Measurements from ENCODE around the gene FOXR1. TPM values are rescaled to one million over a fixed set of nuclear protein-coding genes. Genes with fewer than 3 reads are reported as not detected.
"Not testable (repeated sequence)": the region's sequence is repeated elsewhere in the genome, so short reads cannot be mapped to it uniquely, and the experiment has no call there.

FOXR1 gene
- polyA plus RNA-seq, 1 donor from 2014 or later, result not detected

DNA sequence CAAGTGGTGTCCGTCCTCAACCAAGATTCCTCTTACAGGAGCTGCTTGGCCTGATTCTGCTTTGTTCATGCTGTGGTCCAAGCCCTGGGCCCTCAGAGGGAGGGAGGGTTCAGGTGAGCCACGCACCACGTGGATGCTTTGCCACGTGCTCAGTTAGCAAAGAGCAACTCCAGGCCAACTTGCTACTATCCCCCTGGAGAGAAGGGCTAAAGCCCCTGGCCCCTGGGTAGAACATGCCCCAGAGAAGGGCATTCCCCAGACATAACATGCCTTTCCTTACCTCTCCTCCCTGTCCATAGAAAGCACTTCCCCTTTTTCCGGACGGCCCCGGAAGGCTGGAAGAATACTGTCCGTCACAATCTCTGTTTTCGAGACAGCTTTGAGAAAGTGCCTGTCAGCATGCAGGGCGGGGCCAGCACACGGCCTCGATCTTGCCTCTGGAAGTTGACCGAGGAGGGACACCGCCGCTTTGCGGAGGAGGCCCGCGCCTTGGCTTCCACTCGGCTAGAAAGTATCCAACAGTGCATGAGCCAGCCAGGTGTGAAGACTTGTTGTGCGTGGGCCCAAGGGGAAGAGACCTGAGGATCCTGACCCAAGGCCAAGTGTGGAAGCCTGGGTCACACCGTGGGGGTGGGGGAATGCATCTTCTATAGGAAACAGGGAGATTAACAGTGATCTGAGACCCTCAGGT, 8.8 kb downstream of the FOXR1 start:
- Histone ChIP-seq H3F3A (ENCODE audit: insufficient read depth, low read length, poor library complexity, severe bottlenecking) (no peaks in the 10 kb centered on the region), H3K79me2 (replicated peaks; ENCODE audit: insufficient read depth, low read length) (no peaks in the 10 kb centered on the region), H4K20me1 (ENCODE audit: insufficient read depth) (no peaks in the 10 kb centered on the region), H3K4me2 (ENCODE audit: low read length) (no peak overlapping the region), H3K9me2 (ENCODE audit: insufficient read depth, low read length) (no peaks in the 10 kb centered on the region), H3K36me3 (ENCODE audit: insufficient read depth, low read length) (no peaks in the 10 kb centered on the region), H3K4me3 (ENCODE audit: low read length) (no peak overlapping the region), H3K27me3 (ENCODE audit: insufficient read depth, low read depth, low read length) (no peaks in the 10 kb centered on the region), H2AFZ (ENCODE audit: low read depth, low read length) (no peak overlapping the region), H3K9ac (ENCODE audit: low read length) (no peak overlapping the region), H3K9me3 (ENCODE audit: low read length) (no peaks in the 10 kb centered on the region), H3K27ac (ENCODE audit: low read length) (no peak overlapping the region)
- TF ChIP-seq POLR2AphosphoS5 (IDR thresholded peaks at IDR 0.05), result no peak
- no peak for TF ChIP-seq SMC3 (conservative IDR thresholded peaks at IDR 0.05; ENCODE audit: poor library complexity)
- no peak for TF ChIP-seq EP300 (conservative IDR thresholded peaks at IDR 0.05; ENCODE audit: poor library complexity, severe bottlenecking)
- no peak for TF ChIP-seq EZH2 (IDR thresholded peaks at IDR 0.05; ENCODE audit: borderline replicate concordance, insufficient read depth, low read length, poor library complexity, severe bottlenecking)
- TF ChIP-seq TAF1 (IDR thresholded peaks at IDR 0.05; ENCODE audit: low read depth), result no peak

DNA sequence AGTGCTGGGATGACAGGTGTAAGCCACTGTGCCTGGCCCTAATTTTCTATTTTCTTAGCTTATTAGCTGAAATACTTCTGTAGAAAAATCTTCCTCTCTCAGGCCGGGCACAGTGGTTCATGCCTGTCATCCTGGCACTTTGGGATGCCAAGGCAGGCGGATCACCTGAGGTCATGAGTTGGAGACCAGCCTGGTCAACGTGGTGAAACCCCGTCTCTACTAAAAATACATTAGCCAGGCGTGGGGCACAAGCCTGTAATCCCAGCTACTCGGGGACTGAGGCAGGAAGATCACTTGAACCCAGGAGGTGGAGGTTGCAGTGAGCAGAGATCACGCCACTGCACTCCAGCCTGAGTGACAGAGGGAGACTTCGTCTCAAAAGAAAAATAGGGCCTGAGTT, 12.8 kb downstream of the FOXR1 start:
- H3K9me3 ChIP-seq (ENCODE audit: low read length); H3K36me3 ChIP-seq (ENCODE audit: insufficient read depth, low read length); H4K20me1 ChIP-seq (ENCODE audit: insufficient read depth); H3K27ac ChIP-seq (ENCODE audit: low read length); H3K4me2 ChIP-seq (ENCODE audit: low read length); H3K79me2 ChIP-seq (replicated peaks; ENCODE audit: insufficient read depth, low read length); H3K9ac ChIP-seq (ENCODE audit: low read length); H3F3A ChIP-seq (ENCODE audit: insufficient read depth, low read length, poor library complexity, severe bottlenecking); H3K27me3 ChIP-seq (ENCODE audit: insufficient read depth, low read depth, low read length); H2AFZ ChIP-seq (ENCODE audit: low read depth, low read length); H3K4me3 ChIP-seq (ENCODE audit: low read length); H3K9me2 ChIP-seq (ENCODE audit: insufficient read depth, low read length): not testable (repeated sequence)

DNA sequence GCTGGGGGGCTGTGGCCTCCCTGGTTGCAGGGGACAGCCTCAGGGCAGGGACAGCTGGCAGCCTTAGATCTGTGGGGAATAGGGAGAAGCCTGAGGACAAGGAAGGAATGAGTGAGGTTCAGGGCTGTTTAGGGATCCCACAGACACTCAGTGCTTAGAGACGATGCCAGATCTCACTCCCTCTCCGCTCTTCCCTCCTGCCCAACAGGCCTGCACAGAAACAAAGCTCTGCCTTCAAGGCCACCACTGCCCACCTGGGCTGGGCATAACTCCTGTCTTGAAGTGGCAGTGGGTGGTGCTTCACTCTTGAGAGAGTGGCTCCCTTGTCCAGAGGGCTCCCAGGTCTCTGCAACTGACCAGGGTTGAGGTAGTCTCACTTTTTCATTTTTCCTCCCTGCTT, 13.3 kb downstream of the FOXR1 start:
- no peaks in the 10 kb centered on the region for H3K9me2 ChIP-seq (ENCODE audit: insufficient read depth, low read length)
- no peaks in the 10 kb centered on the region for H4K20me1 ChIP-seq (ENCODE audit: insufficient read depth)
- H3K4me3 ChIP-seq (ENCODE audit: low read length), result no peak overlapping the region
- H3K9me3 ChIP-seq (ENCODE audit: low read length), result no peaks in the 10 kb centered on the region
- no peaks in the 10 kb centered on the region for H3K27me3 ChIP-seq (ENCODE audit: insufficient read depth, low read depth, low read length)
- no peaks in the 10 kb centered on the region for H3F3A ChIP-seq (ENCODE audit: insufficient read depth, low read length, poor library complexity, severe bottlenecking)
- TF ChIP-seq SMC3 (conservative IDR thresholded peaks at IDR 0.05; ENCODE audit: poor library complexity), result no peak
- no peak for TF ChIP-seq POLR2AphosphoS5 (IDR thresholded peaks at IDR 0.05)
- TF ChIP-seq EZH2 (IDR thresholded peaks at IDR 0.05; ENCODE audit: borderline replicate concordance, insufficient read depth, low read length, poor library complexity, severe bottlenecking), result no peak
- no peak for TF ChIP-seq TAF1 (IDR thresholded peaks at IDR 0.05; ENCODE audit: low read depth)
- TF ChIP-seq RAD21 (conservative IDR thresholded peaks at IDR 0.05), result no peak
- no peak for TF ChIP-seq REST (IDR thresholded peaks at IDR 0.05; ENCODE audit: borderline replicate concordance)
- TF ChIP-seq MXI1 (conservative IDR thresholded peaks at IDR 0.05; ENCODE audit: poor library complexity, severe bottlenecking), result no peak
- TF ChIP-seq EP300 (conservative IDR thresholded peaks at IDR 0.05; ENCODE audit: poor library complexity, severe bottlenecking), result no peak
- TF ChIP-seq, protein P1, sequence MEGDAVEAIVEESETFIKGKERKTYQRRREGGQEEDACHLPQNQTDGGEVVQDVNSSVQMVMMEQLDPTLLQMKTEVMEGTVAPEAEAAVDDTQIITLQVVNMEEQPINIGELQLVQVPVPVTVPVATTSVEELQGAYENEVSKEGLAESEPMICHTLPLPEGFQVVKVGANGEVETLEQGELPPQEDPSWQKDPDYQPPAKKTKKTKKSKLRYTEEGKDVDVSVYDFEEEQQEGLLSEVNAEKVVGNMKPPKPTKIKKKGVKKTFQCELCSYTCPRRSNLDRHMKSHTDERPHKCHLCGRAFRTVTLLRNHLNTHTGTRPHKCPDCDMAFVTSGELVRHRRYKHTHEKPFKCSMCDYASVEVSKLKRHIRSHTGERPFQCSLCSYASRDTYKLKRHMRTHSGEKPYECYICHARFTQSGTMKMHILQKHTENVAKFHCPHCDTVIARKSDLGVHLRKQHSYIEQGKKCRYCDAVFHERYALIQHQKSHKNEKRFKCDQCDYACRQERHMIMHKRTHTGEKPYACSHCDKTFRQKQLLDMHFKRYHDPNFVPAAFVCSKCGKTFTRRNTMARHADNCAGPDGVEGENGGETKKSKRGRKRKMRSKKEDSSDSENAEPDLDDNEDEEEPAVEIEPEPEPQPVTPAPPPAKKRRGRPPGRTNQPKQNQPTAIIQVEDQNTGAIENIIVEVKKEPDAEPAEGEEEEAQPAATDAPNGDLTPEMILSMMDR (IDR thresholded peaks at IDR 0.05; ENCODE audit: poor library complexity, severe bottlenecking), result no peak
- H3K79me2 ChIP-seq (replicated peaks; ENCODE audit: insufficient read depth, low read length), result no peaks in the 10 kb centered on the region
- no peaks in the 10 kb centered on the region for H3K36me3 ChIP-seq (ENCODE audit: insufficient read depth, low read length)
- no peak overlapping the region for H3K27ac ChIP-seq (ENCODE audit: low read length)
- H3K9ac ChIP-seq (ENCODE audit: low read length), result no peak overlapping the region
- H2AFZ ChIP-seq (ENCODE audit: low read depth, low read length), result no peak overlapping the region
- H3K4me2 ChIP-seq (ENCODE audit: low read length), result no peak overlapping the region

Measured in neural cell (in vitro differentiated cells).